Muscle of back (tissue), 11 donors: ENCODE measurements around the gene RDH8. TPM values are rescaled to one million over a fixed set of nuclear protein-coding genes. Genes with fewer than 3 reads are reported as not detected.
"Not testable (repeated sequence)": the region's sequence is repeated elsewhere in the genome, so short reads cannot be mapped to it uniquely, and the experiment has no call there.

Experiments used
- DNase-seq, 3 donors: peaks; one replicate each; pipeline versions ENCODE4 v3.0.0 to v3.0.0-alpha.2; 2013
- polyA plus RNA-seq, 10 donors: library from polyadenylated mRNA; unstranded; fragments of 120-200 nt; gene quantifications; one replicate each; pipeline ENCODE4 v1.2.1, GENCODE V29; 2013; ENCODE audit not compliant: insufficient read length in 10 of 10

RDH8 gene
- polyA plus RNA-seq, 10 donors = not detected

GRCh38 chr19:10005632-10006334 is 7.5 kb upstream of the RDH8 start:
- no peak for DNase-seq

GRCh38 chr19:10006335-10006708 is 7.0 kb upstream of the RDH8 start:
- DNase-seq = peak; percentile 80 to 93 (median 84)

- no peak for DNase-seq
Measured at GRCh38 chr19:10006752-10007323, 6.4 kb upstream of the RDH8 start.

- DNase-seq = peak; percentile 63 to 88 (median 74)
Measured at GRCh38 chr19:10007371-10008183, 5.7 kb upstream of the RDH8 start.

- peak in 1 of 3 donors; percentile 40 for DNase-seq
Measured at GRCh38 chr19:10008184-10008765, 5.0 kb upstream of the RDH8 start.

GRCh38 chr19:10009714-10010224 is 3.5 kb upstream of the RDH8 start:
- DNase-seq = peak in 1 of 3 donors; percentile 66

- DNase-seq = peak; percentile 60 to 92 (median 79)
Measured at GRCh38 chr19:10010247-10010691, 3.0 kb upstream of the RDH8 start, which contains the start of gene COL5A3. TSS of gene COL5A3 (minus strand) at chr19:10010504. CDS start at chr19:10010385, 119 bp downstream.

- DNase-seq = no peak
Measured at GRCh38 chr19:10010939-10011338, 2.3 kb upstream of the RDH8 start.

- DNase-seq = peak in 1 of 3 donors; percentile 27
Measured at GRCh38 chr19:10011974-10012373, 1.3 kb upstream of the RDH8 start.

GRCh38 chr19:10013834-10014618 is 743 bp downstream of the RDH8 start:
- no peak for DNase-seq

- DNase-seq = peak in 1 of 3 donors; percentile 69
Measured at GRCh38 chr19:10018263-10018662, 5.0 kb downstream of the RDH8 start.

- no peak for DNase-seq
Measured at GRCh38 chr19:10018786-10019185, 5.5 kb downstream of the RDH8 start.

- DNase-seq = no peak
Measured at GRCh38 chr19:10019246-10019645, 6.0 kb downstream of the RDH8 start.

- no peak for DNase-seq
Measured at GRCh38 chr19:10020851-10021250, 7.6 kb downstream of the RDH8 start.

GRCh38 chr19:10021446-10021845 is 8.2 kb downstream of the RDH8 start:
- DNase-seq = no peak

- no peak for DNase-seq
Measured at GRCh38 chr19:10021863-10022262, 8.6 kb downstream of the RDH8 start.

GRCh38 chr19:10023096-10023495 is 9.8 kb downstream of the RDH8 start:
- not testable (repeated sequence) for DNase-seq

- DNase-seq = no peak
Measured at GRCh38 chr19:10026744-10027143, 13.5 kb downstream of the RDH8 start.

GRCh38 chr19:10027158-10027997 is 14.1 kb downstream of the RDH8 start:
- peak; percentile 94 to 97 (median 96) for DNase-seq

GRCh38 chr19:10033614-10034013 is 20.3 kb downstream of the RDH8 start:
- DNase-seq = no peak
